D721Med (cell line): ENCODE measurements around the gene MXRA7.

Experiments
- DNase-seq: peaks from one replicate; pipeline ENCODE4 v3.0.0; 2011; ENCODE audit warnings: low spot score; ENCODE audit not compliant: insufficient read length
- FAIRE-seq: peaks from 2 replicates; lab custom pipeline; 2011; peaks lifted over from hg19 to GRCh38; lab: Jason Lieb, UNC
- CTCF ChIP-seq: IDR thresholded peaks from 2 replicates; pipeline ENCODE4 v1.5.1; 2012; ENCODE audit warnings: mild to moderate bottlenecking, control low read depth; ENCODE audit not compliant: insufficient read depth; ENCODE audit errors: missing control alignments

MXRA7 gene

GRCh38 chr17:76670718-76671122, 40.0 kb downstream of the MXRA7 start:
- DNase-seq (no peak), FAIRE-seq (no peak)
- no peak for TF ChIP-seq CTCF

- no peak for FAIRE-seq
- TF ChIP-seq CTCF: no peak
- DNase-seq: no peak
Measured at GRCh38 chr17:76670020-76670717, 40.6 kb downstream of the MXRA7 start.

GRCh38 chr17:76667786-76668453, 42.8 kb downstream of the MXRA7 start:
- DNase-seq (no peak), FAIRE-seq (no peak)
- TF ChIP-seq CTCF: no peak

GRCh38 chr17:76667491-76667755, 43.3 kb downstream of the MXRA7 start:
- no peak for FAIRE-seq
- DNase-seq: no peak
- TF ChIP-seq CTCF: no peak

GRCh38 chr17:76660656-76661042, 50.1 kb downstream of the MXRA7 start:
- TF ChIP-seq CTCF: no peak
- DNase-seq (no peak), FAIRE-seq (no peak)

- DNase-seq (no peak), FAIRE-seq (no peak)
- TF ChIP-seq CTCF: no peak
Measured at GRCh38 chr17:76659928-76660655, 50.7 kb downstream of the MXRA7 start.
